HepG2 (cell line): Measurements from ENCODE around the gene PPFIA2.
"Not testable (repeated sequence)": the region's sequence is repeated elsewhere in the genome, so short reads cannot be mapped to it uniquely, and the experiment has no call there.

Experiments
- CEBPB ChIP-seq: IDR thresholded peaks from 2 replicates; pipeline ENCODE4 v1.6.1; 2011; ENCODE audit warnings: low read depth, low read length, improper control_type of control experiment, borderline replicate concordance
- GABPA ChIP-seq, 2 experiments: IDR thresholded peaks; 2 replicates each; pipeline ENCODE4 v1.6.1; 2011 to 2016; ENCODE audit warnings: low read depth in 2 of 2, low read length in 1 of 2, missing biosample characterization in 1 of 2, missing genetic modification characterization in 1 of 2
- HNRNPH1 ChIP-seq: fragments of 200-400 bp; formaldehyde crosslinking; optimal IDR thresholded peaks from 2 replicates; pipeline ENCODE3; 2017; ENCODE audit warnings: mild to moderate bottlenecking, low read depth, low read length
- IRF9 ChIP-seq: sonication (generic); formaldehyde crosslinking; IDR thresholded peaks from 2 replicates; pipeline ENCODE4 v1.8.0; 2022; ENCODE audit warnings: missing genetic modification reagents, mild to moderate bottlenecking, borderline replicate concordance
- RAD51 ChIP-seq: fragments of 450-650 bp; IDR thresholded peaks from 2 replicates; pipeline ENCODE4 v1.6.1; 2016; ENCODE audit warnings: borderline replicate concordance
- SYNCRIP ChIP-seq: fragments of 200-400 bp; formaldehyde crosslinking; IDR thresholded peaks from 2 replicates; pipeline ENCODE4 v1.6.1; 2018; ENCODE audit warnings: mild to moderate bottlenecking, low read depth, low read length; ENCODE audit not compliant: insufficient read depth
- ZBTB4 ChIP-seq: sonication (generic); formaldehyde crosslinking; IDR thresholded peaks from 2 replicates; pipeline ENCODE4 v1.4.0; 2020; ENCODE audit warnings: missing genetic modification reagents, mild to moderate bottlenecking, borderline replicate concordance
- ZEB1 ChIP-seq: IDR thresholded peaks from 2 replicates; pipeline ENCODE4 v1.6.1; 2012; ENCODE audit warnings: mild to moderate bottlenecking, low read depth, inconsistent platforms; ENCODE audit not compliant: insufficient replicate concordance
- ZNF362 ChIP-seq: sonication (generic); formaldehyde crosslinking; IDR thresholded peaks from 2 replicates; pipeline ENCODE4 v1.4.0; 2020; ENCODE audit warnings: missing genetic modification reagents, mild to moderate bottlenecking, borderline replicate concordance
- ZNF749 ChIP-seq: sonication (generic); formaldehyde crosslinking; IDR thresholded peaks from 2 replicates; pipeline ENCODE4 v1.8.0; 2022; ENCODE audit warnings: mild to moderate bottlenecking, missing genetic modification reagents, moderate library complexity, borderline replicate concordance
- ZNF883 ChIP-seq: sonication (generic); formaldehyde crosslinking; IDR thresholded peaks from 2 replicates; pipeline ENCODE4 v1.5.1; 2020; ENCODE audit warnings: mild to moderate bottlenecking, missing genetic modification reagents; ENCODE audit errors: not compliant biosample characterization
- TF ChIP-seq, protein P1 (sequence below): sonication (generic); formaldehyde crosslinking; IDR thresholded peaks from 2 replicates; pipeline ENCODE4 v1.5.0; 2020; ENCODE audit warnings: mild to moderate bottlenecking, missing genetic modification reagents, moderate library complexity

DNA sequence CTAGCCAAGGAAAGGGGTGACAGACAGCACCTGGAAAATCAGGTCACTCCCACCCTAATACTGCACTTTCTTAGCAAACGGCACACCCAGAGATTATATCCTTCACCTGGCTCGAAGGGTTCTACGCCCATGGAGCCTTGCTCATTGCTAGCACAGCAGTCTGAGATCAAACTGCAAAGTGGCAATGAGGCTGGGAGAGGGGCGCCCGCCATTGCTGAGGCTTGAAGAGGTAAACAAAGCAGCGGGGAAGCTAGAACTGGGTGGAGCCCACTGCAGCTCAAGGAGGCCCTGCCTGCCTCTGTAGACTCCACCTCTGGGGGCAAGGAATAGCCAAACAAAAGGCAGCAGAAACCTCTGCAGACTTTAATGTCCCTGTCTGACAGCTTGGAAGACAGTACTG is 99.8 kb downstream of the PPFIA2 start:
- not testable (repeated sequence) for TF ChIP-seq GABPA (IDR thresholded peaks at IDR 0.05; ENCODE audit: low read depth, low read length); GABPA (CRISPR knock-in tag; IDR thresholded peaks at IDR 0.05; ENCODE audit: low read depth); ZNF883; SYNCRIP; ZBTB4 (CRISPR knock-in tag); RAD51; IRF9 (CRISPR knock-in tag); HNRNPH1; CEBPB; ZNF362 (CRISPR knock-in tag); ZNF749 (CRISPR knock-in tag); ZEB1
- TF ChIP-seq, protein P1, sequence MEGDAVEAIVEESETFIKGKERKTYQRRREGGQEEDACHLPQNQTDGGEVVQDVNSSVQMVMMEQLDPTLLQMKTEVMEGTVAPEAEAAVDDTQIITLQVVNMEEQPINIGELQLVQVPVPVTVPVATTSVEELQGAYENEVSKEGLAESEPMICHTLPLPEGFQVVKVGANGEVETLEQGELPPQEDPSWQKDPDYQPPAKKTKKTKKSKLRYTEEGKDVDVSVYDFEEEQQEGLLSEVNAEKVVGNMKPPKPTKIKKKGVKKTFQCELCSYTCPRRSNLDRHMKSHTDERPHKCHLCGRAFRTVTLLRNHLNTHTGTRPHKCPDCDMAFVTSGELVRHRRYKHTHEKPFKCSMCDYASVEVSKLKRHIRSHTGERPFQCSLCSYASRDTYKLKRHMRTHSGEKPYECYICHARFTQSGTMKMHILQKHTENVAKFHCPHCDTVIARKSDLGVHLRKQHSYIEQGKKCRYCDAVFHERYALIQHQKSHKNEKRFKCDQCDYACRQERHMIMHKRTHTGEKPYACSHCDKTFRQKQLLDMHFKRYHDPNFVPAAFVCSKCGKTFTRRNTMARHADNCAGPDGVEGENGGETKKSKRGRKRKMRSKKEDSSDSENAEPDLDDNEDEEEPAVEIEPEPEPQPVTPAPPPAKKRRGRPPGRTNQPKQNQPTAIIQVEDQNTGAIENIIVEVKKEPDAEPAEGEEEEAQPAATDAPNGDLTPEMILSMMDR (CRISPR knock-in tag) = not testable (repeated sequence)
